ENCODE results near the gene MACC1.

The MACC1 gene

GRCh38 chr7:20217193-20217948, at the start of gene MACC1:
Gene MACC1 (minus strand): TSS chr7:20217384. CDS start chr7:20161862, 55,522 bp downstream.
- peak within 1 kb of the TSS; percentile 59 for H3K4me3 ChIP-seq (ENCODE audit: low read length)
- peak; percentile 97 for DNase-seq (ENCODE audit: low read depth)
- TF ChIP-seq, protein P1, sequence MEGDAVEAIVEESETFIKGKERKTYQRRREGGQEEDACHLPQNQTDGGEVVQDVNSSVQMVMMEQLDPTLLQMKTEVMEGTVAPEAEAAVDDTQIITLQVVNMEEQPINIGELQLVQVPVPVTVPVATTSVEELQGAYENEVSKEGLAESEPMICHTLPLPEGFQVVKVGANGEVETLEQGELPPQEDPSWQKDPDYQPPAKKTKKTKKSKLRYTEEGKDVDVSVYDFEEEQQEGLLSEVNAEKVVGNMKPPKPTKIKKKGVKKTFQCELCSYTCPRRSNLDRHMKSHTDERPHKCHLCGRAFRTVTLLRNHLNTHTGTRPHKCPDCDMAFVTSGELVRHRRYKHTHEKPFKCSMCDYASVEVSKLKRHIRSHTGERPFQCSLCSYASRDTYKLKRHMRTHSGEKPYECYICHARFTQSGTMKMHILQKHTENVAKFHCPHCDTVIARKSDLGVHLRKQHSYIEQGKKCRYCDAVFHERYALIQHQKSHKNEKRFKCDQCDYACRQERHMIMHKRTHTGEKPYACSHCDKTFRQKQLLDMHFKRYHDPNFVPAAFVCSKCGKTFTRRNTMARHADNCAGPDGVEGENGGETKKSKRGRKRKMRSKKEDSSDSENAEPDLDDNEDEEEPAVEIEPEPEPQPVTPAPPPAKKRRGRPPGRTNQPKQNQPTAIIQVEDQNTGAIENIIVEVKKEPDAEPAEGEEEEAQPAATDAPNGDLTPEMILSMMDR (IDR thresholded peaks at IDR 0.05; ENCODE audit: insufficient read depth, low read depth, low read length, missing control alignments) = peak; percentile 68

DNA sequence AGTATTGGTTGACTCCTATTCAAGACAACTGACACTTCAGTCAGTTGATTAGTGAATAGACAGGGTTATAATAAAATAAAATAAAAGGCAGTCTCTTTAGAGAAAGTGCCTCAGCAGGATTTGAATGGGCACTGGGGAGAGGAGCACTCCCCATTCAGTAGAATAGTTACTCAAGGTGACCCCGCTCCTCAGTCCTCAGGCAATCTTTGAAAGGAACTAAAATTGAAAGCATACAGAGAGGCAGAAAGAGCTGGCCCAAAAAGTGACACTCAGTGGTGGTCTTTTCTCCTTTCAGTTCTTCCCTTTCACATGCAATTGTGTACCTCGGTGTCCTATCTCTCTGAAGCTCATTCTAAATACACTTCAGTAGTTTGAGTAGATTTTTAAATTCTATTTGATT, 47.4 kb upstream of the MACC1 start:
- H3K4me3 ChIP-seq (ENCODE audit: low read length) = no peak overlapping the region
- DNase-seq (ENCODE audit: low read depth) = no peak
- TF ChIP-seq, protein P1 (IDR thresholded peaks at IDR 0.05; ENCODE audit: insufficient read depth, low read depth, low read length, missing control alignments) = no peak

DNA sequence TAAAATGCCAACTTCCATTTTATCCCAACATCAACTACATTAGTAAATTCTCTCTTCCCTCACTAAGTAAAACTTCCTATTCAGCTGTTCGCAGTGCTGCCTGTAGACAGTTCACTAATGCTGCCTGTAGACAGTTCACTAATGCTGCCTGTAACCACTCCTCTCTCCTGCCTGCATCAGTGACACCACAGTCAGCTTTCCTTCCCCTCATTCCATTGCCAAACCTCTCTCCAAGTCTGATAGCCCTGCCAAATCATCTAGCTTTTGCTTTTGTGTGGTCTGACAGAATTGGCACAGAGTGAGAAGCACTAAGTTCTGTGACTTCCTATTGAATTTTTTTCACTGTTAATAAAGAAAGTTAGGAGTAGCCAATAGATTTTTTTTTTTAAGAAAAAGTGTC, 43.0 kb upstream of the MACC1 start:
- H3K4me3 ChIP-seq (ENCODE audit: low read length) = no peak overlapping the region
- TF ChIP-seq, protein P1 (IDR thresholded peaks at IDR 0.05; ENCODE audit: insufficient read depth, low read depth, low read length, missing control alignments) = no peak
- DNase-seq (ENCODE audit: low read depth) = no peak

GRCh38 chr7:20257212-20257611, 40.0 kb upstream of the MACC1 start:
- TF ChIP-seq, protein P1 (IDR thresholded peaks at IDR 0.05; ENCODE audit: insufficient read depth, low read depth, low read length, missing control alignments) = no peak
- H3K4me3 ChIP-seq (ENCODE audit: low read length) = no peak overlapping the region
- no peak for DNase-seq (ENCODE audit: low read depth)

- H3K4me3 ChIP-seq (ENCODE audit: low read length) = no peak overlapping the region
- TF ChIP-seq, protein P1 (IDR thresholded peaks at IDR 0.05; ENCODE audit: insufficient read depth, low read depth, low read length, missing control alignments) = no peak
- DNase-seq (ENCODE audit: low read depth) = peak; percentile 7
Measured at GRCh38 chr7:20249920-20250319, 32.7 kb upstream of the MACC1 start.

GRCh38 chr7:20249376-20249775, 32.2 kb upstream of the MACC1 start:
- no peak for DNase-seq (ENCODE audit: low read depth)

More at GRCh38 chr7:20249376-20249775, 32.2 kb upstream of the MACC1 start:
- no peak overlapping the region for H3K4me3 ChIP-seq (ENCODE audit: low read length)
- TF ChIP-seq, protein P1 (IDR thresholded peaks at IDR 0.05; ENCODE audit: insufficient read depth, low read depth, low read length, missing control alignments) = no peak

Measured in epithelial cell of esophagus (primary cell).